ENCODE measurements around the gene TLE3.

GRCh38 chr15:70119911-70120508 lies 22.3 kb upstream of the TLE3 start:
- TF ChIP-seq CTCF (IDR thresholded peaks at IDR 0.05): no peak
- no peak for TF ChIP-seq POLR2A (IDR thresholded peaks at IDR 0.05)

All from Peyer's patch (tissue), 4 donors.